CD4-positive, alpha-beta T cell (primary cell): ENCODE results near the gene SLC9A4. TPM values are rescaled to one million over a fixed set of nuclear protein-coding genes. Genes with fewer than 3 reads are reported as not detected.

Experiments
- ATAC-seq: fragments of 200-7000 bp; cut with Tn5 transposase; one replicate; pipeline ENCODE4 v1.10.0; 2022; ENCODE audit warnings: mild to moderate bottlenecking; ENCODE audit not compliant: poor library complexity
- CTCF ChIA-PET: fragments of 350-600 bp; sonication (Branson Sonifier 250); formaldehyde crosslinking; loops from one replicate; lab custom pipeline; 2021; ENCODE audit warnings: antibody characterized with exemption, inconsistent platforms; lab: Charles Lee
- POLR2A ChIA-PET: fragments of 350-600 bp; sonication (Branson Sonifier 250); formaldehyde crosslinking; loops from one replicate; lab custom pipeline; 2021; ENCODE audit warnings: antibody characterized with exemption, inconsistent platforms; lab: Charles Lee
- DNase-seq, 14 experiments: peaks; one replicate each; pipeline ENCODE4 v3.0.0-alpha.2; 2013 to 2020; ENCODE audit warnings: mixed read lengths in 2 of 14
- H3K27ac ChIP-seq, 2 donors: one replicate each; pipeline versions ENCODE4 v1.5.1 to v1.7.0; 2013; ENCODE audit warnings: low read length in 2 of 2, low read depth in 1 of 2, mild to moderate bottlenecking in 1 of 2
- H3K27me3 ChIP-seq, 2 experiments: 1 replicate in 1 of 2; 2 replicates in 1 of 2; pipeline versions ENCODE4 v1.6.1 to v1.7.0; 2013; ENCODE audit warnings: low read length in 2 of 2, control low read depth in 1 of 2, mild to moderate bottlenecking in 1 of 2, moderate library complexity in 1 of 2; ENCODE audit not compliant: insufficient read depth in 2 of 2, control insufficient read depth in 1 of 2
- H3K36me3 ChIP-seq: one replicate; pipeline ENCODE4 v1.6.1; 2013; ENCODE audit warnings: low read length, control low read depth; ENCODE audit not compliant: insufficient read depth
- H3K4me1 ChIP-seq: one replicate; pipeline ENCODE4 v1.6.1; 2013; ENCODE audit warnings: low read length, control low read depth; ENCODE audit not compliant: insufficient read depth
- H3K4me3 ChIP-seq: one replicate; pipeline ENCODE4 v1.5.1; 2013; ENCODE audit warnings: mild to moderate bottlenecking, low read length, moderate library complexity
- H3K9me3 ChIP-seq, 2 experiments: 1 replicate in 1 of 2; 2 replicates in 1 of 2; pipeline versions ENCODE4 v1.6.1 to v1.7.0; 2013; ENCODE audit warnings: low read length in 2 of 2, mild to moderate bottlenecking in 2 of 2, control low read depth in 1 of 2, moderate library complexity in 1 of 2; ENCODE audit not compliant: control insufficient read depth in 1 of 2, insufficient read depth in 1 of 2
- H3K27ac Mint-ChIP-seq: one replicate; pipeline ENCODE4 v1.8.0; 2020; ENCODE audit warnings: mixed read lengths
- H3K27me3 Mint-ChIP-seq: one replicate; pipeline ENCODE4 v1.8.0; 2021; ENCODE audit warnings: mixed read lengths
- H3K36me3 Mint-ChIP-seq: one replicate; pipeline ENCODE4 v1.8.0; 2021; ENCODE audit warnings: low read depth, mixed read lengths
- H3K4me1 Mint-ChIP-seq: one replicate; pipeline ENCODE4 v1.8.0; 2021; ENCODE audit warnings: low read depth, mixed read lengths
- H3K4me3 Mint-ChIP-seq: one replicate; pipeline ENCODE4 v1.8.0; 2020; ENCODE audit warnings: mild to moderate bottlenecking, mixed read lengths
- H3K9me3 Mint-ChIP-seq: one replicate; pipeline ENCODE4 v1.8.0; 2020; ENCODE audit warnings: mixed read lengths
- CTCF ChIP-seq: fragments of 200-600 bp; IDR thresholded peaks from one replicate; pipeline ENCODE4 v1.8.0; 2022; ENCODE audit warnings: antibody characterized with exemption, mild to moderate bottlenecking
- intact Hi-C, 2 experiments: fragments of 100-400 bp; cut with DNase I in 1 of 2; cut with micrococcal nuclease in 1 of 2; formaldehyde crosslinking; loops; one replicate each; pipeline versions ENCODE4 v1.15.1 to v1.9.0; 2023 to 2025; cut with DNase I, micrococcal nuclease
- total RNA-seq, 174 experiments: library from RNA in 2 of 174; stranded (reverse) in 2 of 174; gene quantifications; one replicate each; pipeline ENCODE4 v1.2.3 and lab custom pipeline; 2021 to 2026

SLC9A4 gene
- total RNA-seq, 2 experiments from 2014 or later = not detected

- H3K4me3 ChIP-seq = no peak overlapping the region
- ChIA-PET CTCF (interaction anchor here (0.7 to 2.3 kb wide), 13 partner anchors 8 to 423 kb away, joined by 3 to 11 read pairs (median 3); partner anchors contain the start of gene IL18R1), POLR2A (interaction anchor here (0.8 to 2.3 kb wide), 3 partner anchors 52 to 203 kb away, joined by 3 to 8 read pairs (median 3); no protein-coding TSS in a partner anchor)
- peak; percentile 78 for ATAC-seq
- no peaks in the 10 kb centered on the region for H3K9me3 ChIP-seq
- H3K27ac Mint-ChIP-seq = no peak overlapping the region
- H3K27me3 ChIP-seq = no peaks in the 10 kb centered on the region
- TF ChIP-seq CTCF = peak; percentile 84
- H3K36me3 ChIP-seq = no peaks in the 10 kb centered on the region
- no peaks in the 10 kb centered on the region for H3K27me3 Mint-ChIP-seq
- H3K9me3 Mint-ChIP-seq = no peaks in the 10 kb centered on the region
- H3K4me3 Mint-ChIP-seq = no peak overlapping the region
- peak in 13 of 14 experiments; percentile 11 to 75 (median 29) for DNase-seq
- H3K4me1 Mint-ChIP-seq = peaks cover 7% of the 10 kb centered on the region
- no peak overlapping the region for H3K27ac ChIP-seq
- no peaks in the 10 kb centered on the region for H3K4me1 ChIP-seq
- intact Hi-C loops = loop anchor here (1.0 to 10.0 kb wide), 7 partner anchors 84 to 1028 kb away; partner anchors contain the start of gene IL18R1 (in 1 of the 2)
- H3K36me3 Mint-ChIP-seq = no peaks in the 10 kb centered on the region
Measured at GRCh38 chr2:102442967-102443828, 29.8 kb upstream of the SLC9A4 start.

- ChIA-PET CTCF (interaction anchor here (1.0 to 2.3 kb wide), 7 partner anchors 8 to 204 kb away, joined by 3 to 11 read pairs (median 5); partner anchors contain the start of gene IL18R1), POLR2A (interaction anchor here (2.3 kb wide), 1 partner anchor 204 kb away, joined by 8 read pairs; no protein-coding TSS in a partner anchor)
- Mint-ChIP-seq H3K27ac (no peak overlapping the region), H3K9me3 (no peaks in the 10 kb centered on the region), H3K27me3 (no peaks in the 10 kb centered on the region), H3K4me3 (no peak overlapping the region), H3K36me3 (no peaks in the 10 kb centered on the region), H3K4me1 (peaks cover 7% of the 10 kb centered on the region)
- no peak for ATAC-seq
- no peaks in the 10 kb centered on the region for H3K4me1 ChIP-seq
- H3K27ac ChIP-seq = no peak overlapping the region
- no peaks in the 10 kb centered on the region for H3K36me3 ChIP-seq
- H3K4me3 ChIP-seq = no peak overlapping the region
- intact Hi-C loops = loop anchor here (2.0 to 10.0 kb wide), 3 partner anchors 87 to 1029 kb away; partner anchors contain the start of gene IL18R1 (in 1 of the 2)
- no peaks in the 10 kb centered on the region for H3K9me3 ChIP-seq
- no peak for DNase-seq
- H3K27me3 ChIP-seq = no peaks in the 10 kb centered on the region
- TF ChIP-seq CTCF = no peak
Measured at GRCh38 chr2:102444233-102444632, 28.8 kb upstream of the SLC9A4 start.

- Histone ChIP-seq H3K4me1 (no peaks in the 10 kb centered on the region), H3K36me3 (no peaks in the 10 kb centered on the region), H3K9me3 (no peaks in the 10 kb centered on the region), H3K27ac (no peak overlapping the region), H3K27me3 (no peaks in the 10 kb centered on the region), H3K4me3 (no peak overlapping the region)
- TF ChIP-seq CTCF = no peak
- Mint-ChIP-seq H3K27ac (no peak overlapping the region), H3K27me3 (no peaks in the 10 kb centered on the region), H3K36me3 (no peaks in the 10 kb centered on the region), H3K4me1 (peaks cover 7% of the 10 kb centered on the region), H3K9me3 (no peaks in the 10 kb centered on the region), H3K4me3 (no peak overlapping the region)
- POLR2A ChIA-PET = no interaction called here
- CTCF ChIA-PET = interaction anchor here (1.0 kb wide), 2 partner anchors 10 to 427 kb away, joined by 3 read pairs; no protein-coding TSS in a partner anchor
- DNase-seq (no peak), ATAC-seq (no peak)
- intact Hi-C loops = loop anchor here in 1 of 2 experiments (5.0 to 10.0 kb wide), 2 partner anchors 560 to 1032 kb away; no protein-coding TSS in a partner anchor
Measured at GRCh38 chr2:102446936-102447335, 26.1 kb upstream of the SLC9A4 start.
